ENCODE measurements around the gene HYAL3. TPM values are rescaled to one million over a fixed set of nuclear protein-coding genes. Genes with fewer than 3 reads are reported as not detected.

Gene HYAL3
- total and polyA plus RNA-seq, 8 donors: 0.46 to 2.1 (median 0.77) TPM

DNA sequence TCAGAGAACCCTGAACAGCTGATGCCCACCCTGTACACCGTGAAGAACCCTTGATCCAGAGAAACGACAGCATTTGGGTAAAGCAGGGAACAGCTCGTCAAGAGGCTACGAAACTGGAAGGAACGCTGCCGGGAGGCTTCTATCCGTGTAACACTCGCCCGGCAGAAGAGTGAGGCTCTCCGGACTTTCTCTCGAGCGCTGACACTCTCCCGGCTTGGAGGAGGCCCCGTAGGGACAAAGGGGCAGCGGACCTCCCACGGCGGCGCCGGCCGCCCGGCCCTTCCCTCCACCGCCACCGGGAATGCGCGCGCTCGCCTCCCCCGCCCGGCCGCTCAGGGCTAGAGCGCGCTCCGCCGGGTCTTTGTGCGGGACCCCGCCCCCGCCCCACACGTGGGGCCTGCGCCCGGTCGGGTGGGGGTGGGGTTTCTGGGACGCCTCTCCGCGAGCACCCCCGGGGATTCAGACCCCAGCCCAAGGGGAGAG lies 21.7 kb upstream of the HYAL3 start:
- DNase-seq (peak; percentile 73 to 89 (median 82)), FAIRE-seq (no peak), ATAC-seq (peak; percentile 76 to 80 (median 78))
- H3K27ac ChIP-seq: peak overlapping the region; percentile 88 to 98 (median 96)
- intact Hi-C loops (cut with DNase I): loop anchor here in 1 of 3 donors (10.0 kb wide), 1 partner anchor 66 kb away; no protein-coding TSS in a partner anchor
- H3K27me3 ChIP-seq: no peaks in the 10 kb centered on the region
- H3K9me3 ChIP-seq: no peaks in the 10 kb centered on the region
- H3K4me3 ChIP-seq: peak overlapping the region; percentile 51 to 94 (median 81)
- H3K4me1 ChIP-seq: peaks cover 5 to 22% (median 21%) of the 10 kb centered on the region in 3 donors
- 0 to 1% methylated on average over 39 to 45 of the region's 45 CpGs for WGBS, 2 donors
- no peak for TF ChIP-seq CTCF (IDR thresholded peaks at IDR 0.05)
- peaks cover 0 to 7% (median 0%) of the 10 kb centered on the region in 3 donors for H3K36me3 ChIP-seq

GRCh38 chr3:50319894-50320625 lies 20.9 kb upstream of the HYAL3 start:
- no peak for TF ChIP-seq CTCF (IDR thresholded peaks at IDR 0.05)
- H3K4me3 ChIP-seq: peak overlapping the region in 3 of 4 donors; percentile 79 to 94 (median 83)
- intact Hi-C loops (cut with DNase I): loop anchor here in 1 of 3 donors (10.0 kb wide), 1 partner anchor 65 kb away; no protein-coding TSS in a partner anchor
- DNase-seq (peak in 3 of 6 donors; percentile 31 to 71 (median 55)), ATAC-seq (no peak), FAIRE-seq (no peak)
- WGBS, 2 donors: 78 to 83% methylated on average over 29 of the region's 29 CpGs
- H3K9me3 ChIP-seq: no peaks in the 10 kb centered on the region
- H3K27ac ChIP-seq: peak overlapping the region; percentile 88 to 98 (median 96)
- peaks cover 5 to 22% (median 21%) of the 10 kb centered on the region in 3 donors for H3K4me1 ChIP-seq
- no peaks in the 10 kb centered on the region for H3K36me3 ChIP-seq
- H3K27me3 ChIP-seq: no peaks in the 10 kb centered on the region

GRCh38 chr3:50319181-50319893 lies 20.1 kb upstream of the HYAL3 start:
- Histone ChIP-seq H3K27ac (no peak overlapping the region), H3K36me3 (no peaks in the 10 kb centered on the region), H3K9me3 (no peaks in the 10 kb centered on the region), H3K4me1 (peaks cover 5 to 22% (median 21%) of the 10 kb centered on the region in 3 donors), H3K27me3 (no peaks in the 10 kb centered on the region), H3K4me3 (no peak overlapping the region)
- intact Hi-C loops (cut with DNase I): no loop called here
- TF ChIP-seq CTCF (IDR thresholded peaks at IDR 0.05): no peak
- no peak for ATAC-seq
- no peak for FAIRE-seq
- DNase-seq: peak in 2 of 6 donors; percentile 35 to 61
- 89 to 91% methylated on average over 16 of the region's 16 CpGs for WGBS, 2 donors

DNA sequence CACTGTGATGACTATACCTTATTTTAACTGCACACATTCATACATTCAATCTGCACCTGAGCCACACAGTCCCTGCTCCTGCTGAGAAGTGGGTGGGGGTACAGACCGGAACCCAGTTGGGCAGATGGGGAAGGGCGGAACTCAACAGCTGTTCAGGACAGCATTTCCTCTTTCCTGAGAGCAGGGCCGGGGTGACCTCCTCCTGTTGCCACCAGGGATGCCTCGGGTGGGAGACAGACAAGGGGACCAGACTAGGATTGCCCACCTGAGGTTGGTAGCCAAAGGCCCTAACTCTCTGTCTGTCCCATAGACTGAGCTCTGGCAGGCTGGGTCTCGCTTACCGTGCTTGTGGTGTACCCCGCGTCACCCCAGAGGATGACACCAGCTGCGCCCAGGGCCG lies 19.4 kb upstream of the HYAL3 start:
- Histone ChIP-seq H3K4me1 (peaks cover 5 to 22% (median 21%) of the 10 kb centered on the region in 3 donors), H3K9me3 (no peaks in the 10 kb centered on the region), H3K27me3 (no peaks in the 10 kb centered on the region), H3K4me3 (no peak overlapping the region), H3K27ac (no peak overlapping the region), H3K36me3 (no peaks in the 10 kb centered on the region)
- no peak for TF ChIP-seq CTCF (IDR thresholded peaks at IDR 0.05)
- FAIRE-seq (no peak), ATAC-seq (no peak), DNase-seq (peak in 1 of 6 donors; percentile 28)
- whole genome bisulfite sequencing, 2 donors: 69 to 79% methylated on average over 10 of the region's 10 CpGs
- intact Hi-C loops (cut with DNase I): no loop called here

Data from pancreas (tissue), 10 donors.